Neural progenitor cell (in vitro differentiated cells): Measurements from ENCODE around the gene DIP2A. TPM values are rescaled to one million over a fixed set of nuclear protein-coding genes. Genes with fewer than 3 reads are reported as not detected.

Experiments
- DNase-seq: peaks from one replicate; pipeline ENCODE4 v3.0.0-alpha.2; 2016; ENCODE audit warnings: low spot score
- H2AFZ ChIP-seq: fragments of 200-600 bp; sonication (generic); replicated peaks from 2 replicates; pipeline ENCODE4 v1.6.1; 2016; ENCODE audit warnings: antibody characterized with exemption
- H3F3A ChIP-seq: fragments of 200-600 bp; sonication (generic); 2 replicates; pipeline ENCODE4 v1.6.1; 2016; ENCODE audit warnings: antibody characterized with exemption, low read depth
- H3K27ac ChIP-seq: fragments of 200-600 bp; sonication (generic); 2 replicates; pipeline ENCODE4 v1.5.1; 2016; ENCODE audit warnings: mild to moderate bottlenecking
- H3K27me3 ChIP-seq: fragments of 200-600 bp; sonication (generic); 2 replicates; pipeline ENCODE4 v1.6.1; 2016; ENCODE audit warnings: mild to moderate bottlenecking, moderate library complexity
- H3K36me3 ChIP-seq: fragments of 200-600 bp; sonication (generic); 2 replicates; pipeline ENCODE4 v1.5.1; 2016
- H3K4me1 ChIP-seq: fragments of 200-600 bp; sonication (generic); 2 replicates; pipeline ENCODE4 v1.6.1; 2016; ENCODE audit warnings: mixed run types
- H3K4me2 ChIP-seq: fragments of 200-600 bp; sonication (generic); 2 replicates; pipeline ENCODE4 v1.6.1; 2016
- H3K4me3 ChIP-seq: fragments of 200-600 bp; sonication (generic); 2 replicates; pipeline ENCODE4 v1.5.1; 2016
- H3K79me2 ChIP-seq: fragments of 200-600 bp; sonication (generic); 2 replicates; pipeline ENCODE4 v1.6.1; 2016; ENCODE audit warnings: low read depth
- H3K9ac ChIP-seq: fragments of 200-600 bp; sonication (generic); 2 replicates; pipeline ENCODE4 v1.6.1; 2016
- H3K9me3 ChIP-seq: fragments of 200-600 bp; sonication (generic); 2 replicates; pipeline ENCODE4 v1.5.1; 2016; ENCODE audit warnings: low read depth
- H4K20me1 ChIP-seq: fragments of 200-600 bp; sonication (generic); 2 replicates; pipeline ENCODE4 v1.6.1; 2016; ENCODE audit warnings: low read depth
- H3K27ac Mint-ChIP-seq: 3 replicates; pipeline ENCODE4 v1.8.0; 2021; ENCODE audit warnings: mixed read lengths
- H3K27me3 Mint-ChIP-seq: 2 replicates; pipeline ENCODE4 v1.8.0; 2022; ENCODE audit warnings: low read depth, mild to moderate bottlenecking, inconsistent platforms, moderate library complexity, mixed read lengths; ENCODE audit not compliant: insufficient read depth
- H3K36me3 Mint-ChIP-seq: 3 replicates; pipeline ENCODE4 v1.8.0; 2021; ENCODE audit warnings: mixed read lengths
- H3K4me1 Mint-ChIP-seq: 3 replicates; pipeline ENCODE4 v1.8.0; 2021; ENCODE audit warnings: mixed read lengths
- H3K4me3 Mint-ChIP-seq: 3 replicates; pipeline ENCODE4 v1.8.0; 2021; ENCODE audit warnings: mild to moderate bottlenecking, moderate library complexity, mixed read lengths
- H3K9me3 Mint-ChIP-seq: 3 replicates; pipeline ENCODE4 v1.8.0; 2020; ENCODE audit warnings: mixed read lengths
- CTCF ChIP-seq: fragments of 200-600 bp; sonication (generic); IDR thresholded peaks from 2 replicates; pipeline ENCODE4 v1.5.1; 2017; ENCODE audit warnings: antibody characterized with exemption, mild to moderate bottlenecking
- EZH2 ChIP-seq: fragments of 200-600 bp; sonication (generic); IDR thresholded peaks from 2 replicates; pipeline ENCODE4 v1.6.1; 2017; ENCODE audit warnings: antibody characterized with exemption, mild to moderate bottlenecking, moderate library complexity
- EZH2phosphoT487 ChIP-seq: fragments of 200-600 bp; sonication (generic); IDR thresholded peaks from 2 replicates; pipeline ENCODE4 v1.6.1; 2017; ENCODE audit warnings: antibody characterized with exemption
- total RNA-seq: library from RNA; depleted of rRNA; stranded (reverse); fragments of >200 nt; gene quantifications from 2 replicates; pipeline ENCODE4 v1.2.3, GENCODE V29; 2015; ENCODE audit warnings: low replicate concordance

The DIP2A gene
- total RNA-seq, 1 donor from 2014 or later = 50.7 TPM

- Mint-ChIP-seq H3K4me1 (no peaks in the 10 kb centered on the region), H3K9me3 (peaks cover 91% of the 10 kb centered on the region), H3K4me3 (no peak overlapping the region), H3K27ac (no peak overlapping the region), H3K27me3 (no peaks in the 10 kb centered on the region), H3K36me3 (peaks cover 64% of the 10 kb centered on the region)
- no peak for DNase-seq
- Histone ChIP-seq H3K4me1 (no peaks in the 10 kb centered on the region), H3K79me2 (no peaks in the 10 kb centered on the region), H3K27ac (no peak overlapping the region), H3F3A (no peaks in the 10 kb centered on the region), H3K4me3 (no peak overlapping the region), H3K9ac (no peak overlapping the region), H3K36me3 (no peaks in the 10 kb centered on the region), H2AFZ (no peak overlapping the region), H3K9me3 (peaks cover 22% of the 10 kb centered on the region), H4K20me1 (no peaks in the 10 kb centered on the region), H3K27me3 (no peaks in the 10 kb centered on the region), H3K4me2 (no peak overlapping the region)
- TF ChIP-seq CTCF (no peak), EZH2 (no peak), EZH2phosphoT487 (no peak)
Measured at GRCh38 chr21:46581780-46582307, 123.2 kb downstream of the DIP2A start.

GRCh38 chr21:46585191-46585953, 126.7 kb downstream of the DIP2A start:
- Histone ChIP-seq H3K4me3 (no peak overlapping the region), H3K4me1 (no peaks in the 10 kb centered on the region), H2AFZ (no peak overlapping the region), H3K36me3 (no peaks in the 10 kb centered on the region), H3K4me2 (no peak overlapping the region), H3K9me3 (peaks cover 16% of the 10 kb centered on the region), H3K27me3 (no peaks in the 10 kb centered on the region), H4K20me1 (no peaks in the 10 kb centered on the region), H3K79me2 (no peaks in the 10 kb centered on the region), H3K9ac (no peak overlapping the region), H3F3A (no peaks in the 10 kb centered on the region), H3K27ac (no peak overlapping the region)
- H3K27ac Mint-ChIP-seq = no peak overlapping the region
- H3K4me1 Mint-ChIP-seq = no peaks in the 10 kb centered on the region
- H3K9me3 Mint-ChIP-seq = peaks cover 92% of the 10 kb centered on the region
- DNase-seq = no peak
- TF ChIP-seq CTCF (no peak), EZH2phosphoT487 (no peak), EZH2 (no peak)
- peaks cover 41% of the 10 kb centered on the region for H3K36me3 Mint-ChIP-seq
- peaks cover 4% of the 10 kb centered on the region for H3K27me3 Mint-ChIP-seq
- H3K4me3 Mint-ChIP-seq = no peak overlapping the region

GRCh38 chr21:46594276-46594675, 135.6 kb downstream of the DIP2A start:
- peaks cover 5% of the 10 kb centered on the region for H3K27me3 Mint-ChIP-seq
- H3K4me1 ChIP-seq = peaks cover 5% of the 10 kb centered on the region
- H2AFZ ChIP-seq = no peak overlapping the region
- H3K4me3 ChIP-seq = no peak overlapping the region
- H3K27ac ChIP-seq = no peak overlapping the region
- H3K36me3 ChIP-seq = no peaks in the 10 kb centered on the region
- no peak overlapping the region for H3K27ac Mint-ChIP-seq
- H3K4me1 Mint-ChIP-seq = peaks cover 13% of the 10 kb centered on the region
- H3F3A ChIP-seq = no peaks in the 10 kb centered on the region
- H3K79me2 ChIP-seq = no peaks in the 10 kb centered on the region
- DNase-seq = no peak
- no peaks in the 10 kb centered on the region for H3K27me3 ChIP-seq
- no peaks in the 10 kb centered on the region for H4K20me1 ChIP-seq
- no peak overlapping the region for H3K9ac ChIP-seq
- peaks cover 56% of the 10 kb centered on the region for H3K9me3 Mint-ChIP-seq
- peaks cover 7% of the 10 kb centered on the region for H3K9me3 ChIP-seq
- no peak overlapping the region for H3K4me2 ChIP-seq
- H3K36me3 Mint-ChIP-seq = peaks cover 4% of the 10 kb centered on the region
- no peak overlapping the region for H3K4me3 Mint-ChIP-seq
- no peak for TF ChIP-seq CTCF
- TF ChIP-seq EZH2phosphoT487 = no peak
- TF ChIP-seq EZH2 = no peak
